ENCODE data around the gene PCSK4.

DNA sequence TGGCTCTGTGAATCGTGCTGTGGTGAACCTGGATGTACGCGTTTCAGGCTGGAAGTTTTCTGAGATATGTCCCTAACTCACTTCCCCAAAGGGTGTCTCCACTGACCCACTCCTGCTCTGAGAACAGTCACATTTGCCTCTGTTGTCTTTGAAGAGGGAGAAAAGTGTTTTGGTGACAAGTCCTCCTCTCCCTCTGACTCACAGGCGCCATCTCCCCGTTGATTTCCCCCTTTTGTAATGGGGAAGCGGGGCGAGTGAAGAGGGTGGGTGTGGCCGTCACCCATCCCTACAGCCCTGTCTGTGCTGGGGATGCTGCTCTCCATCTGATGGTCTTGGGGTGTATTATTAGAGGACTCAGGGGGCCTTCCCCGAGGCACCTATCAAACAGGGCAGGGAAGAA lies 30.7 kb downstream of the PCSK4 start:
- TF ChIP-seq EZH2 (IDR thresholded peaks at IDR 0.05; ENCODE audit: borderline replicate concordance, low read depth, low read length, poor library complexity, severe bottlenecking) = no peak
- TF ChIP-seq, protein P1, sequence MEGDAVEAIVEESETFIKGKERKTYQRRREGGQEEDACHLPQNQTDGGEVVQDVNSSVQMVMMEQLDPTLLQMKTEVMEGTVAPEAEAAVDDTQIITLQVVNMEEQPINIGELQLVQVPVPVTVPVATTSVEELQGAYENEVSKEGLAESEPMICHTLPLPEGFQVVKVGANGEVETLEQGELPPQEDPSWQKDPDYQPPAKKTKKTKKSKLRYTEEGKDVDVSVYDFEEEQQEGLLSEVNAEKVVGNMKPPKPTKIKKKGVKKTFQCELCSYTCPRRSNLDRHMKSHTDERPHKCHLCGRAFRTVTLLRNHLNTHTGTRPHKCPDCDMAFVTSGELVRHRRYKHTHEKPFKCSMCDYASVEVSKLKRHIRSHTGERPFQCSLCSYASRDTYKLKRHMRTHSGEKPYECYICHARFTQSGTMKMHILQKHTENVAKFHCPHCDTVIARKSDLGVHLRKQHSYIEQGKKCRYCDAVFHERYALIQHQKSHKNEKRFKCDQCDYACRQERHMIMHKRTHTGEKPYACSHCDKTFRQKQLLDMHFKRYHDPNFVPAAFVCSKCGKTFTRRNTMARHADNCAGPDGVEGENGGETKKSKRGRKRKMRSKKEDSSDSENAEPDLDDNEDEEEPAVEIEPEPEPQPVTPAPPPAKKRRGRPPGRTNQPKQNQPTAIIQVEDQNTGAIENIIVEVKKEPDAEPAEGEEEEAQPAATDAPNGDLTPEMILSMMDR (conservative IDR thresholded peaks at IDR 0.05; ENCODE audit: low read depth, low read length) = no peak
